Stomach smooth muscle (tissue), 2 donors: ENCODE measurements around the gene SLC25A45.

Source experiments
- H3K27ac ChIP-seq: one replicate; pipeline ENCODE4 v1.7.0; 2013; ENCODE audit warnings: mild to moderate bottlenecking, low read length, inconsistent platforms
- H3K27me3 ChIP-seq, 2 donors: one replicate each; pipeline ENCODE4 v1.7.0; 2013; ENCODE audit warnings: low read length in 2 of 2; ENCODE audit not compliant: insufficient read depth in 2 of 2, control insufficient read depth in 1 of 2
- H3K36me3 ChIP-seq, 2 donors: one replicate each; pipeline ENCODE4 v1.7.0; 2013; ENCODE audit warnings: low read length in 2 of 2; ENCODE audit not compliant: control insufficient read depth in 2 of 2, insufficient read depth in 2 of 2
- H3K4me1 ChIP-seq: one replicate; pipeline ENCODE4 v1.7.0; 2013; ENCODE audit warnings: low read length; ENCODE audit not compliant: control insufficient read depth, insufficient read depth
- H3K4me3 ChIP-seq, 2 donors: one replicate each; pipeline ENCODE4 v1.7.0; 2013; ENCODE audit warnings: low read length in 2 of 2
- H3K9ac ChIP-seq, 2 donors: one replicate each; pipeline ENCODE4 v1.7.0; 2013; ENCODE audit warnings: low read length in 2 of 2, mild to moderate bottlenecking in 1 of 2
- H3K9me3 ChIP-seq, 2 donors: one replicate each; pipeline ENCODE4 v1.7.0; 2013; ENCODE audit warnings: low read length in 2 of 2; ENCODE audit not compliant: control insufficient read depth in 2 of 2
- donor health status: healthy.
- donor health status: Pancreatic carcinoma.

The SLC25A45 gene

DNA sequence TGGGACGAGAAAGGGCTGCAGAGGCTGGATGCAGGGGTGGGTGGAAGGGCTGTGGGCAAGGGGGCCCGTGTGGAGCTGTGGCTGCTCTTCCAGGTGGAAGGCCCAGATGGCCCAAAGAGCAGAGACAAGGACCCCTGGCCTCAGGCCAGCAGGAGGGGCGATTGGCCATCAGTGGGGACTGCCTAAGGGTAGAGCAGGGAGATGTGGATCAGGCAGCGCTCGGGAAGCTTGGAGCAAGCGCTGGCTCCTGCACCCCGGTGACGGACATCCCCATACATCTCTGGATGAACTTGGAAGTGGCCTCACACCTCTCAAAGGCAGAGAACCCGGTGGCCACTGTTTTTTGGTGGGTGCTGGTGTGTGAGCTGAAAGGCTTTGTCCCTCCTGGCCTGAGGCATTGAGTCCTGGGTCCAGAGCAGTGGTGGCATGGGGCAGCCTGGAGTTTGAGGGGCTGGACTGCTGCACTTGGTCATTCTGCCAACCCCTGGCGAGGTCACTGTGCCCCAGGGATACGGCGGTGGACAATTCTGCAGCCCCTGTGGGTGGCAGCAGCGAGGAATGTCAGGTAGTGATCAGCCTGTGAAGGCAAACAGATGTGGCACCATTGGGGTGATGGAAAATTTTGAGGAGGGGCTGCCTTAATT, 9.9 kb upstream of the SLC25A45 start:
- Histone ChIP-seq H3K27ac (no peak overlapping the region), H3K9me3 (no peaks in the 10 kb centered on the region), H3K4me3 (no peak overlapping the region), H3K9ac (no peak overlapping the region), H3K36me3 (peaks cover 12 to 21% of the 10 kb centered on the region in 2 donors), H3K4me1 (peaks cover 24% of the 10 kb centered on the region), H3K27me3 (no peaks in the 10 kb centered on the region)

DNA sequence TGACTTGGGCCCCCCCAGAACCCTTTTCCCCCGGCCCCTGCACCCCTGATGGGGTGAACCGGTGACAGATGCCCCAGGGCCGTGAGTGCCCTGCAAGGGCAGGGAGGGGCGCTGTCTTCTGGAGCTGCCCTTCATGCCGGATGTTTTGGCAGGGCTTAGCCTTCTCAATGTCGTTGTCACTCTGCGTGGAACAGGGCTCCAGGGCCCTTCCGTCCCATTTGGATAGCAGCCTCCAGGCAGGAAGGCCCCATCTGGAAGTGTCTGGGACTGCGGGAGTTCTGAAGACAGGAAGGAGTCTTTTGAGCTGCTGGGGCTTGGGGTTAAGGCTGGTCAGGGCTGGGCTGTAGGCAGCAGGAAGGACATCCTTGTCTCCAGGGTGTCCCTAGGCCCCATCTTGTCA, 8.6 kb upstream of the SLC25A45 start:
- Histone ChIP-seq H3K9me3 (no peaks in the 10 kb centered on the region), H3K4me3 (no peak overlapping the region), H3K27me3 (no peaks in the 10 kb centered on the region), H3K27ac (no peak overlapping the region), H3K4me1 (peaks cover 32% of the 10 kb centered on the region), H3K36me3 (peaks cover 9 to 18% of the 10 kb centered on the region in 2 donors), H3K9ac (no peak overlapping the region)

DNA sequence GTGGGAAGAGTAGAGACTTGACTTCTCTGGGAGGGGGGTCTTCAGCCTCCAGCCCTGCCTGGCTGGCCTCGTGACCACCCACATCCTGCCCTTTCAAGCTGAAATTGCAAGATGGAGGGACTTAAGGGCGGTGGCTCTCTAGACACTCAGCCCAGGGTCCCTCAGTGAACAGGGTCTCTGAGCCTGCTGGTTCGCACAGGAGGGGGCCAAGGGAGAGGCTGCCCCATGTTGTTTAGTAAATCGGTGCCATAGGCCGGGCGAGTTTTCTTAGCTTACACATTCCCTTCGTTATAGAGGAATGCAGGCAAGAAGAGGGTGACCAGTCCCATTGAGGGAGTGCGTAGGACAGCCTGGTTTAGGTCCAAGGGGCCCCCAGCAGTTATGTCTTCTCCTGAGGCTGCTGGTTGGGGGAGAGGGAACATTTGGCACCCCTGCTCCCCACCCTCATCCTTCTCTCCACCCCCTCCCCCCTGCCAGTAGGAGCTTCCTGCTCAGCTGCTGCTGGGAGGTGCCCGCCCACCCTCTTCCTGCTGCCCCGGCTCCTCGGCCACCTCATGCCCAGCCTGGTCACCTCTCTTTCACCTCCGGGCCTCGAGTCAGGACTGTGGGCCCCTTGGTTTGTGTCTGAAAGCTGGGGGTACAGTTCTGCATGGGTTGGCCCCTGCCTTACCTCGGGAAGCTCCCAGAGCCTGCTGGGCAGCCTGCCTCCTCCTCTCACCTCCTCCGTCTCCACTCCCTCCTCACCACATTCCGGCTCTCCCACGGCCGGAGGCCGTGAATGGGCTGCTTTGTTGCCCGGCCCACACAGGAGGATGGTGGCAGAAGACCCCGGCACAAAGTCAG, 7.9 kb upstream of the SLC25A45 start:
- peaks cover 35% of the 10 kb centered on the region for H3K4me1 ChIP-seq
- no peak overlapping the region for H3K27ac ChIP-seq
- H3K36me3 ChIP-seq, result peaks cover 5 to 14% of the 10 kb centered on the region in 2 donors
- H3K27me3 ChIP-seq, result no peaks in the 10 kb centered on the region
- no peak overlapping the region for H3K4me3 ChIP-seq
- no peak overlapping the region for H3K9ac ChIP-seq
- H3K9me3 ChIP-seq, result no peaks in the 10 kb centered on the region

DNA sequence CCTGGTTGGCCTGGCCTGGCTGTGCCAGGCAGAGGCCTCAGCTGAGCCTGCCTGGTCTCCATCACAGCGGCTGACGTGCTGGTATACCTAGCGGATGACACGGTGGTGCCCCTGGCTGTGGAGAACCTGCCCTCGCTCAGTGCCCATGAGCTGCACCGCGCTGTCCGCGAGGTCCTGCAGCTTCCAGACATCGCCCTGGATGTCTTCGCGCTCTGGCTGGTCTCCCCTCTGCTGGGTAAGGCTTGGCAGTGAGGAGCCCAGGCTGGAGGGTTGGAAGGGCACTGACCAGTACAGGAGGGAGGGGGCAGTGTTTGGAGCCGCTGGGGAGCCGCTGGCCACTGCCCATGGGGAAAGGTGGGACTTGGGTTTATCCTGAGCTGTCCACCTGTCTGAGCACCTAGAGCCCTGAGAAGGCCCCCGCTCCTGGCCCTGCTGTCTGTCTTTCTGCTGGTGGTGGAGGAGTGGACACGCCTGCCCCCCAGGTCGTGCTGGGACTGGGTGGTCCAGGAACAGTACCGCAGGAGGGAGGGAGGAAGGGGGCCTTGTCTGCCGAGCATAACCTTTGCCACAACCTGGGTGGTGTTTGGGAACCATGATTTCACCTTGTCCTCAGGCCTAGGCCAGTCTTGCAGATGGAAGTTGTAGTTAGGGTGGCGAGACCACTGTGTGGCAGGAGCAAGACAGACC, 7.0 kb upstream of the SLC25A45 start:
- H3K9ac ChIP-seq, result no peak overlapping the region
- peaks cover 42% of the 10 kb centered on the region for H3K4me1 ChIP-seq
- H3K9me3 ChIP-seq, result no peaks in the 10 kb centered on the region
- H3K4me3 ChIP-seq, result no peak overlapping the region
- no peaks in the 10 kb centered on the region for H3K27me3 ChIP-seq
- H3K36me3 ChIP-seq, result peaks cover 5 to 13% of the 10 kb centered on the region in 2 donors
- no peak overlapping the region for H3K27ac ChIP-seq

DNA sequence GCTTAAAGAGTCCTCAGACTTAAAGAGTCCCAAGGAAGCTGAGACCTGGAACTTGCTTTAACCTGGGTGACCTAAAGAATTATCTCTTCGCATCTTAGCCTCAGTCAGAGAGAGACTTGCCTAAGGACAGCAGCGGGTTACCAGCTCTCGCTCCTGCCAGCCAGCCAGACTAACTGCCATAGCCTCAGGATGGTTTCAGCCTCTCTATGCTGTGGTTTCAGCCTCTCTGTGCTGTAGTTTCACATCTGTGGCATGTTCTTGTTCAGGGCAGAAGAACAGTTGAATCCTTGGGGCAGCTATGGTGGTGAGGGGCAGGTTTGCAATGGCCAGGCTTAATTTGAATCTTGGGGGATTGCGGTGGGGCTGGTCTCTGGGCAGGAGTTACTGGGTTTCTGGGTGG, 6.3 kb upstream of the SLC25A45 start:
- Histone ChIP-seq H3K4me1 (peaks cover 49% of the 10 kb centered on the region), H3K4me3 (peak overlapping the region in 1 of 2 donors; percentile 29)

DNA sequence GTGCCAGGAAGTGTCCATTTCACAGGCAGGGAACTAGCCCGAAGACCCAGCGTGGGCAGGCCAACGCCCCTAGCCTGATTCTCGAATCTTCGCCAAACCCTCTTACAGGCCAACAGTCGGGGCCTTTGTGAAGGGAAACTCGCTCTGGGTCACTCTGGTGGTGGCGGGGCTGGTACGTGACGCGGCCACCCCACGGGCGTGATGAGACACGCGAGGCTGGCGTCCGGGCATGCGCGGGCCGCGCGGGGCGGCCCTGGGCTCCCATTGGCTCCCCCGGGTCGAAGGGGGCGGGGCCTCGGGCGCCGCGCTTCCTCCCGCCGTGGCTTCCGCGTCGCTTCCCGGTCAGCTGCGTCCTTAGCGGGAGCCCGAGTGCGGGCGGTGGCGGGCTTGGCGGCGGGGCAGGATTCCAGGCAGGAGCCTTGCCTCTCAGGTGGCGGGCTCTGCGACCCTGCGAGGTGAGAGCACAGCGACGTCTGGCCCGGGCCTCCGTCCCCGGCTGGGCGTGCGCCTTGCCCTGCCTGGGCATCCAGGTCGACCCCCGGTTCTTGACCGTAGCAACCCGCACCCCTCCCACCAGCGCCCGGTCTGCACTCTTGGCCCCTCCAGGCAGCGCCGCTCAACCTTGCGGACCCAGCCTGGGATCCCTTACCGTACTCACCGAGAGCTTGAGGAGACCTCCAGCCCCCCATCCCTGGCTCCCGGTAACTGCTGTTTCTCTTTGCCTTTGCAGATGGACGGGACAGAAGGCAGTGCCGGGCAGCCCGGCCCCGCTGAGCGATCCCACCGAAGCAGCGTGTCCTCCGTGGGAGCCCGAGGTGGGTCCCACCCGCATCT, 4.1 kb upstream of the SLC25A45 start, which contains the start of gene FRMD8:
Gene FRMD8, plus strand, starts transcription at position 331 of the 834 bp plus-strand sequence. Its CDS starts 400 bp downstream, at position 731.
- no peaks in the 10 kb centered on the region for H3K9me3 ChIP-seq
- peak within 1 kb of the TSS; percentile 81 to 87 for H3K9ac ChIP-seq
- no peaks in the 10 kb centered on the region for H3K27me3 ChIP-seq
- peaks cover 68% of the 10 kb centered on the region for H3K4me1 ChIP-seq
- peak within 1 kb of the TSS; percentile 99 for H3K27ac ChIP-seq
- peaks cover 5 to 8% of the 10 kb centered on the region in 2 donors for H3K36me3 ChIP-seq
- H3K4me3 ChIP-seq, result peak within 1 kb of the TSS; percentile 70 to 90

More for the DNA sequence above, 6.3 kb upstream of the SLC25A45 start:
- Histone ChIP-seq H3K9me3 (no peaks in the 10 kb centered on the region), H3K36me3 (peaks cover 5 to 11% of the 10 kb centered on the region in 2 donors), H3K27ac (no peak overlapping the region), H3K9ac (peak overlapping the region; percentile 13 to 29), H3K27me3 (no peaks in the 10 kb centered on the region)

DNA sequence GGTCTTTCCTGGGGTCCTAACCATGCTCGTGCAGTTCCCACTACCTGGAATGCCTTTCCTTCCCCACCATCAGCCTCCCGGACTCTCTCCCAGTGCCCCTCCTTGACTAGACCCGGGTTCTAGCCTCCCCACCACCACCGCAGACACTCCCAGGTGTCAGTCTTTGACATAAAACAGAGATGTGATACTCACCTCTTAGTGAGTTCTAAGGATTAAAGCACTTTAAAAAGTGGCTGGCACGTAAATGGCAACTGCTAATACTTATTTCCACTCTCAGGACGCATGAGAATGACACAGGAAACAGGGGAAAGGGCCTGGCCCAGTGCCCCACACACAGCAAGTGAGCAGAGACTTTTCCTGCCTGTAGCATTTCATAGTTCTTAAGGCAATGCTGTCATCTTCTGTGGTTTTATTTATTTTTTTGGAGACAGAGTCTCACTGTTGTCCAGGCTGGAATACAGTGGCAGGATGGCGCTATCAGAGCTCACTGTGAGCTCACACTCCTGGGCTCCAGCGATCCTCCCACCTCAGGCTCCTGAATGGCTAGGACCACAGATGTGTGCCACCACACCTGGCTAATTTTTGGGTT, 1.9 kb upstream of the SLC25A45 start:
- Histone ChIP-seq H3K9ac (peak overlapping the region; percentile 21 to 48), H3K4me1 (peaks cover 68% of the 10 kb centered on the region), H3K4me3 (no peak overlapping the region)

DNA sequence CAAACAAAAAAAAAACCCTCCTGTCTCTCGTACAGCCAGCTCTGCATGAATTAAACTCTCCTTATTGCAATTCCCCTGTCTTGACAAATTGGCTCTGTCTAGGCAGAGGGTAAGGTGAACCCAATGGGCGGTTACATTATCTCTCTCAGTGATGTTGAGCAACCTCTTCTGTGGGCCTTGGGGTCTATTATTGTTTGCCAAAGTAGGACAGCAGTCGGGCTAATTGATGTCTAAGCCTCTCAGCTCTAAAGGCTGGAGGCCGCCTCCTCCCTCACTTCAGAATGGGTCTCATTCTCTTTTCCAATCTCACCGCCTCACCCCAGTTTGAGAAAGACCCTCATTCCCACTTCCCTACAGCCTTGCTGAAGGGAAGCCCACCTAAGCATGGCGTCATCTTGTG, 1.3 kb upstream of the SLC25A45 start:
- Histone ChIP-seq H3K4me1 (peaks cover 64% of the 10 kb centered on the region), H3K27me3 (no peaks in the 10 kb centered on the region), H3K9me3 (no peaks in the 10 kb centered on the region), H3K36me3 (peaks cover 0 to 5% of the 10 kb centered on the region in 2 donors), H3K9ac (peak overlapping the region; percentile 21 to 48), H3K4me3 (no peak overlapping the region), H3K27ac (peak overlapping the region; percentile 99)

More for the DNA sequence above, 1.9 kb upstream of the SLC25A45 start:
- H3K36me3 ChIP-seq, result peaks cover 2 to 6% of the 10 kb centered on the region in 2 donors
- peak overlapping the region; percentile 99 for H3K27ac ChIP-seq
- H3K27me3 ChIP-seq, result no peaks in the 10 kb centered on the region
- no peaks in the 10 kb centered on the region for H3K9me3 ChIP-seq

DNA sequence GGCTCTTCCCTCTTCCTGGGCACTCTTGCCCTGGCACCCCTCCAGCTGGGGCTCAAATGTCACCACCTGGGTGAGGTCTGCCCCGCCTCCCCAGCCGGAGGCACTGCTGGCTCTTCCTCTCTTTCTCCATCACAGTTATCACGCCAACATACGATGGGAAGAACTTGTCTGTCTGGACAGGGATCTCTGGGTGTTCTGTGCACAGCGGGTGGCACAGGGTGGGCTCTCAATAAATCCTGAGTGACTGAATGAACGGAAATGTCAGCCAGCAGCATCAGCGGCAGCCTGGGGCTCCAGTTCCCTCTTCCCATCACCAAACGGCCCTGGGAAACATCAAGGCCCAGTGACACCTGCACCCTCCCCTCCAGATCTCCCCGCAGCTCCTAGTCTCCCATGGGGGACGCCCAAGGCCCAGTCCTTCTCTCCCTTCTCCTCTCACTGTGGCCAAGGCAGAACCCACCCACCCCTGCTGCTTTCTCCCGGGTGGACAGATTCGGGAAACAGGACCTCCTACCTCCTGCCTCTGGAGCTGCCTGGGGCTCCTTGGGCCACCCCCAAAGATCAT, 440 bp upstream of the SLC25A45 start:
- peaks cover 55% of the 10 kb centered on the region for H3K4me1 ChIP-seq
- peak overlapping the region; percentile 86 to 88 for H3K9ac ChIP-seq
- H3K27me3 ChIP-seq, result no peaks in the 10 kb centered on the region
- no peaks in the 10 kb centered on the region for H3K36me3 ChIP-seq
- peak overlapping the region; percentile 99 for H3K27ac ChIP-seq
- H3K9me3 ChIP-seq, result no peaks in the 10 kb centered on the region
- H3K4me3 ChIP-seq, result peak overlapping the region; percentile 60 to 79
